Astrocyte (in vitro differentiated cells and primary cell): ENCODE results near the gene TBC1D8B. TPM values are rescaled to one million over a fixed set of nuclear protein-coding genes. Genes with fewer than 3 reads are reported as not detected.

ENCODE experiments used
- DNase-seq: peaks from one replicate; pipeline ENCODE4 v3.0.0-alpha.2; 2010; ENCODE audit warnings: low read depth
- FAIRE-seq: peaks from 2 replicates; lab custom pipeline; 2011; peaks lifted over from hg19 to GRCh38; lab: Jason Lieb, UNC
- H2AFZ ChIP-seq: 2 replicates; pipeline ENCODE4 v1.6.0; 2012; ENCODE audit warnings: low read depth, low read length, inconsistent platforms
- H3K27ac ChIP-seq: 2 replicates; pipeline ENCODE4 v1.5.1; 2011; ENCODE audit warnings: low read depth, low read length, inconsistent platforms
- H3K27me3 ChIP-seq: 2 replicates; pipeline ENCODE4 v1.6.0; 2011; ENCODE audit warnings: low read length, inconsistent platforms; ENCODE audit not compliant: insufficient read depth
- H3K36me3 ChIP-seq: 2 replicates; pipeline ENCODE4 v1.5.1; 2011; ENCODE audit warnings: low read length, inconsistent platforms; ENCODE audit not compliant: insufficient read depth
- H3K4me1 ChIP-seq: 2 replicates; pipeline ENCODE4 v1.5.1; 2011; ENCODE audit warnings: low read length, inconsistent platforms; ENCODE audit not compliant: insufficient read depth
- H3K4me2 ChIP-seq: 2 replicates; pipeline ENCODE4 v1.6.0; 2012; ENCODE audit warnings: low read length, inconsistent platforms
- H3K4me3 ChIP-seq: 2 replicates; pipeline ENCODE4 v1.5.1; 2011; ENCODE audit warnings: low read depth, mild to moderate bottlenecking, low read length, inconsistent platforms; ENCODE audit not compliant: insufficient read depth
- H3K79me2 ChIP-seq: 2 replicates; pipeline ENCODE4 v1.6.0; 2012; ENCODE audit warnings: mild to moderate bottlenecking, low read length, inconsistent platforms; ENCODE audit not compliant: insufficient read depth
- H3K9ac ChIP-seq: 2 replicates; pipeline ENCODE4 v1.6.0; 2012; ENCODE audit warnings: mild to moderate bottlenecking, low read length, inconsistent platforms
- H3K9me3 ChIP-seq: 2 replicates; pipeline ENCODE4 v1.5.1; 2012; ENCODE audit warnings: low read depth, mild to moderate bottlenecking, low read length, inconsistent platforms; ENCODE audit not compliant: insufficient read depth
- H4K20me1 ChIP-seq: 2 replicates; pipeline ENCODE4 v1.6.0; 2012; ENCODE audit warnings: low read length, inconsistent platforms; ENCODE audit not compliant: insufficient read depth
- H3K27ac Mint-ChIP-seq: one replicate; pipeline ENCODE4 v1.8.0; 2021; ENCODE audit warnings: mild to moderate bottlenecking, mixed read lengths; ENCODE audit not compliant: unreplicated experiment
- H3K27me3 Mint-ChIP-seq: one replicate; pipeline ENCODE4 v1.8.0; 2021; ENCODE audit warnings: low read depth, mixed read lengths; ENCODE audit not compliant: unreplicated experiment
- H3K36me3 Mint-ChIP-seq: one replicate; pipeline ENCODE4 v1.8.0; 2021; ENCODE audit warnings: low read depth, mixed read lengths; ENCODE audit not compliant: unreplicated experiment
- H3K4me1 Mint-ChIP-seq: one replicate; pipeline ENCODE4 v1.8.0; 2021; ENCODE audit warnings: low read depth, mixed read lengths; ENCODE audit not compliant: unreplicated experiment
- H3K4me3 Mint-ChIP-seq: one replicate; pipeline ENCODE4 v1.8.0; 2021; ENCODE audit warnings: mild to moderate bottlenecking, moderate library complexity, mixed read lengths; ENCODE audit not compliant: unreplicated experiment
- H3K9me3 Mint-ChIP-seq: one replicate; pipeline ENCODE4 v1.8.0; 2021; ENCODE audit warnings: mild to moderate bottlenecking, mixed read lengths; ENCODE audit not compliant: unreplicated experiment
- EZH2 ChIP-seq: IDR thresholded peaks from 2 replicates; pipeline ENCODE4 v1.6.1; 2012; ENCODE audit warnings: mild to moderate bottlenecking, low read length, inconsistent platforms; ENCODE audit not compliant: insufficient read depth
- total RNA-seq: library from RNA; stranded (reverse); gene quantifications from 2 replicates; pipeline ENCODE4 v1.2.1, GENCODE V29; 2021
- TF ChIP-seq, protein P1 (sequence below): IDR thresholded peaks from 2 replicates; pipeline ENCODE4 v1.5.1; 2011; ENCODE audit warnings: low read depth, mild to moderate bottlenecking, inconsistent platforms, low read length, moderate library complexity; ENCODE audit not compliant: insufficient read depth

Gene TBC1D8B
- total RNA-seq, 1 donor from 2014 or later = 12.1 TPM

DNA sequence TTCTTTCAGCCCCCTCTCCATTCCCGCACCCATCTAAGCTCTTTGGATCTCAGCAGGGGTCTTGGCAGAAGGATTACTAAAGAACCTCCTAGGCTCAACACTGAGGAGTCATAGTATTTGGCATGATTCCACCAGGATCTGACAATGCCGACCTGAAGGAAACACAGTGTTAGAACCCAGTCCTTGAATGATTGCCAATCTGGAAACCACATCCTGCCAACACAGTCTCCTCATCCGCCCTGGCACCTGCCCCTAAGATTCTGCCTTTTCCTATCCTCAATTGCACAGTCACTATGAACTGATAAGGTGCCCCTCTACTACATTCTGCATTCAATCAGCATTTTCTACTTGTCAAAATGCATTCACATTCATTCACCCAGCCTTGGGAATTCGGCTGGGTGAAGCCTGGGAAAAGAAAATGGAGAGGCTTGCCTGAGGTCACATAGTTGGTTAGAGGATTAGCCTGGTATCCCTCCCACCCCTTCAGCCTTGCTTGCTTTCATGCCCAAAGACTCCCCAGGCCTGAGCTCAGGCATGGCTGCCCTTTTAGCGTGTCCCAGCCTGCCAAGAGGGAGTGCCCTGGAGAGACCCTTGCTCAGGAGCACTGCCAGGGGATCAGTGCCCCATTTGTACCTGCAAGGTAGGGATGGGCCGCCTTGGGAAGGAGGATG, 115.5 kb downstream of the TBC1D8B start:
- no peak overlapping the region for H3K4me3 ChIP-seq
- H4K20me1 ChIP-seq = no peaks in the 10 kb centered on the region
- H3K27me3 ChIP-seq = no peaks in the 10 kb centered on the region
- H3K4me3 Mint-ChIP-seq = no peak overlapping the region
- H3K79me2 ChIP-seq = no peaks in the 10 kb centered on the region
- no peak overlapping the region for H3K27ac Mint-ChIP-seq
- no peak overlapping the region for H3K9ac ChIP-seq
- H3K4me2 ChIP-seq = peak overlapping the region; percentile 73
- no peaks in the 10 kb centered on the region for H3K36me3 ChIP-seq
- DNase-seq = peak; percentile 68
- H3K9me3 ChIP-seq = no peaks in the 10 kb centered on the region
- H3K4me1 Mint-ChIP-seq = peaks cover 11% of the 10 kb centered on the region
- H3K27ac ChIP-seq = no peak overlapping the region
- no peak overlapping the region for H2AFZ ChIP-seq
- H3K36me3 Mint-ChIP-seq = no peaks in the 10 kb centered on the region
- H3K27me3 Mint-ChIP-seq = peaks cover 13% of the 10 kb centered on the region
- H3K9me3 Mint-ChIP-seq = peaks cover 1% of the 10 kb centered on the region
- peaks cover 15% of the 10 kb centered on the region for H3K4me1 ChIP-seq
- FAIRE-seq = peak; percentile 97
- TF ChIP-seq, protein P1, sequence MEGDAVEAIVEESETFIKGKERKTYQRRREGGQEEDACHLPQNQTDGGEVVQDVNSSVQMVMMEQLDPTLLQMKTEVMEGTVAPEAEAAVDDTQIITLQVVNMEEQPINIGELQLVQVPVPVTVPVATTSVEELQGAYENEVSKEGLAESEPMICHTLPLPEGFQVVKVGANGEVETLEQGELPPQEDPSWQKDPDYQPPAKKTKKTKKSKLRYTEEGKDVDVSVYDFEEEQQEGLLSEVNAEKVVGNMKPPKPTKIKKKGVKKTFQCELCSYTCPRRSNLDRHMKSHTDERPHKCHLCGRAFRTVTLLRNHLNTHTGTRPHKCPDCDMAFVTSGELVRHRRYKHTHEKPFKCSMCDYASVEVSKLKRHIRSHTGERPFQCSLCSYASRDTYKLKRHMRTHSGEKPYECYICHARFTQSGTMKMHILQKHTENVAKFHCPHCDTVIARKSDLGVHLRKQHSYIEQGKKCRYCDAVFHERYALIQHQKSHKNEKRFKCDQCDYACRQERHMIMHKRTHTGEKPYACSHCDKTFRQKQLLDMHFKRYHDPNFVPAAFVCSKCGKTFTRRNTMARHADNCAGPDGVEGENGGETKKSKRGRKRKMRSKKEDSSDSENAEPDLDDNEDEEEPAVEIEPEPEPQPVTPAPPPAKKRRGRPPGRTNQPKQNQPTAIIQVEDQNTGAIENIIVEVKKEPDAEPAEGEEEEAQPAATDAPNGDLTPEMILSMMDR = no peak
- TF ChIP-seq EZH2 = no peak

DNA sequence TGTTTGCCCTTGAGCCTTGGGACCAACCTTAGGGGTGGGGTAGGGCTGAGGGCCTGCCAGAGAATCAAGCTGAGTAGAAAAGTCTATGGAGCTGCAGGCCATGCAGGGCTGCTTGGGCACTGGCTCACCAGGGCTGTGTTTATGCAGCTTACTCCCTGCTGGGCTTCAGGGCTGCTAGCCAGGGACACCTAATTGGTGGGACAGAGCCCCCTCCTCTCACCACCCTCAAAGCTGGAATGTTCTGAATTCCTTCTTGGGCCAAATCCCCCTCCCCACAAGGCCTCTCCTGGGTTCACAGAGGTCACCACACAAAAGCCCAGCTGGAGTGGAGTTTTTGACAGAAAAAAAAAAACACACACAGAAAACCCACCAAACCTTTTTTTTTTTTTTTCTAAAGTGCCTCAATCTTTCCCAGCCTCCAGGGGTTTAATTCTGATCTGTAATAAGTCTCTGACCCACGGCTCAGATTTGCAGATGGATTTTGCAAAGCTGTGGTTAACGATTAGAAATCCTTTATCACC, 117.5 kb downstream of the TBC1D8B start, which contains the start of gene CLDN2:
CLDN2 (plus strand) TSS at position 471 of the 521 bp plus-strand sequence. CDS start 7,827 bp downstream, outside the sequence.
- H3K4me3 ChIP-seq = no peak within 1 kb of the TSS
- Mint-ChIP-seq H3K4me1 (peaks cover 11% of the 10 kb centered on the region), H3K36me3 (no peaks in the 10 kb centered on the region), H3K27ac (no peak within 1 kb of the TSS), H3K9me3 (peaks cover 1% of the 10 kb centered on the region), H3K27me3 (peaks cover 13% of the 10 kb centered on the region), H3K4me3 (no peak within 1 kb of the TSS)
- H2AFZ ChIP-seq = no peak within 1 kb of the TSS
- H3K4me2 ChIP-seq = no peak within 1 kb of the TSS
- H3K79me2 ChIP-seq = no peaks in the 10 kb centered on the region
- H3K27me3 ChIP-seq = no peaks in the 10 kb centered on the region
- FAIRE-seq (no peak), DNase-seq (no peak)
- no peak within 1 kb of the TSS for H3K9ac ChIP-seq
- no peaks in the 10 kb centered on the region for H4K20me1 ChIP-seq
- H3K4me1 ChIP-seq = peaks cover 15% of the 10 kb centered on the region
- no peaks in the 10 kb centered on the region for H3K36me3 ChIP-seq
- TF ChIP-seq, protein P1 = no peak
- TF ChIP-seq EZH2 = no peak
- H3K27ac ChIP-seq = no peak within 1 kb of the TSS
- H3K9me3 ChIP-seq = no peaks in the 10 kb centered on the region

DNA sequence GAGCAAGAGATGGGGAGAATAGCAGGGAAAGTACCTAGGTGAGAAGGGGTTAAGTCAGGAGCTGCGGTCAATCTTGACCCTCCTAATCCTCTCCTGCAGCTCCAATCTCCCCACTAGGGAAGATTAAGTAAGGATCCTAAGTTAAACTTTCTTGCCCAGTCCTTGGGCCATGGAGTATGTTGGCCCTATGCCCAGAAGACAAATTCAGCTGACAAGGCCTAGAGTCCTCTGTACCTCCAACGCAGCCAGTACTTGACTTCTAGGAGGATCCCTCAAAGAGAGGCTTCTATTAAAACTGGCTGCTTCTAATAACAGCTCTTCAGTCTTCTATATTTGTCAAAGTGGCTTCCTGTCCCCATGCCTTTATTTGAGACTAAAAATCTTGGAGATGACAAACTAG, 119.2 kb downstream of the TBC1D8B start:
- Histone ChIP-seq H3K9ac (no peak overlapping the region), H3K27ac (no peak overlapping the region), H3K4me3 (no peak overlapping the region), H3K4me2 (no peak overlapping the region), H3K79me2 (no peaks in the 10 kb centered on the region), H2AFZ (no peak overlapping the region), H3K9me3 (no peaks in the 10 kb centered on the region), H3K36me3 (no peaks in the 10 kb centered on the region), H3K4me1 (peaks cover 15% of the 10 kb centered on the region), H4K20me1 (no peaks in the 10 kb centered on the region), H3K27me3 (no peaks in the 10 kb centered on the region)
- H3K27ac Mint-ChIP-seq = peak overlapping the region; percentile 26
- DNase-seq (no peak), FAIRE-seq (no peak)
- H3K9me3 Mint-ChIP-seq = peaks cover 1% of the 10 kb centered on the region
- no peak overlapping the region for H3K4me3 Mint-ChIP-seq
- TF ChIP-seq, protein P1 = no peak
- TF ChIP-seq EZH2 = no peak
- peaks cover 11% of the 10 kb centered on the region for H3K4me1 Mint-ChIP-seq
- peaks cover 13% of the 10 kb centered on the region for H3K27me3 Mint-ChIP-seq
- H3K36me3 Mint-ChIP-seq = no peaks in the 10 kb centered on the region
